H9 (cell line): ENCODE results near the gene ODAD3. TPM values are rescaled to one million over a fixed set of nuclear protein-coding genes. Genes with fewer than 3 reads are reported as not detected.

Source experiments
- DNase-seq: peaks from one replicate; pipeline ENCODE4 v3.0.0-alpha.2; 2017
- H2AFZ ChIP-seq: one replicate; pipeline ENCODE4 v1.6.1; 2013; ENCODE audit warnings: mild to moderate bottlenecking, low read length, control low read depth, moderate library complexity
- H2AK5ac ChIP-seq: 2 replicates; pipeline ENCODE4 v1.6.1; 2013; ENCODE audit warnings: low read length, control low read depth, mixed read lengths; ENCODE audit not compliant: insufficient read length
- H2BK120ac ChIP-seq: one replicate; pipeline ENCODE4 v1.6.1; 2013; ENCODE audit warnings: low read depth, mild to moderate bottlenecking, low read length, control low read depth, inconsistent platforms; ENCODE audit not compliant: poor library complexity, severe bottlenecking
- H2BK12ac ChIP-seq: 2 replicates; pipeline ENCODE4 v1.6.1; 2013; ENCODE audit warnings: low read length, control low read depth, mixed read lengths, low read depth; ENCODE audit not compliant: insufficient read length
- H2BK15ac ChIP-seq: 2 replicates; pipeline ENCODE4 v1.6.1; 2013; ENCODE audit warnings: low read depth, low read length, control low read depth
- H2BK20ac ChIP-seq: one replicate; pipeline ENCODE4 v1.6.1; 2013; ENCODE audit warnings: low read depth, mild to moderate bottlenecking, low read length, control low read depth, inconsistent platforms; ENCODE audit not compliant: poor library complexity, severe bottlenecking
- H2BK5ac ChIP-seq: 2 replicates; pipeline ENCODE4 v1.6.1; 2013; ENCODE audit warnings: low read length, control low read depth, mixed read lengths; ENCODE audit not compliant: insufficient read length
- H3K14ac ChIP-seq: 2 replicates; pipeline ENCODE4 v1.6.1; 2013; ENCODE audit warnings: low read length, control low read depth; ENCODE audit not compliant: insufficient read depth
- H3K18ac ChIP-seq: 2 replicates; pipeline ENCODE4 v1.6.1; 2013; ENCODE audit warnings: low read depth, mild to moderate bottlenecking, mixed read lengths, low read length, control low read depth; ENCODE audit not compliant: insufficient read length
- H3K23ac ChIP-seq: 2 replicates; pipeline ENCODE4 v1.6.1; 2013; ENCODE audit warnings: low read length, control low read depth, mixed read lengths, low read depth; ENCODE audit not compliant: insufficient read length
- H3K23me2 ChIP-seq: 2 replicates; pipeline ENCODE4 v1.6.1; 2013; ENCODE audit warnings: low read depth, mild to moderate bottlenecking, mixed read lengths, low read length, control low read depth; ENCODE audit not compliant: insufficient read length, poor library complexity, severe bottlenecking
- H3K27ac ChIP-seq: 2 replicates; pipeline ENCODE4 v1.5.1; 2013; ENCODE audit warnings: low read length, control low read depth, mixed read lengths, low read depth; ENCODE audit not compliant: insufficient read length
- H3K27me3 ChIP-seq: 2 replicates; pipeline ENCODE4 v1.6.1; 2013; ENCODE audit warnings: low read length, control low read depth, inconsistent platforms; ENCODE audit not compliant: insufficient read depth
- H3K4ac ChIP-seq: 2 replicates; pipeline ENCODE4 v1.6.1; 2013; ENCODE audit warnings: low read depth, mild to moderate bottlenecking, control low read depth, inconsistent platforms, low read length, moderate library complexity
- H3K4me1 ChIP-seq: 2 replicates; pipeline ENCODE4 v1.6.1; 2013; ENCODE audit warnings: low read length, control low read depth, inconsistent platforms; ENCODE audit not compliant: insufficient read depth
- H3K4me2 ChIP-seq: 2 replicates; pipeline ENCODE4 v1.6.1; 2013; ENCODE audit warnings: low read length, control low read depth, mixed read lengths; ENCODE audit not compliant: insufficient read length, insufficient read depth
- H3K56ac ChIP-seq: 2 replicates; pipeline ENCODE4 v1.6.1; 2013; ENCODE audit warnings: low read depth, mild to moderate bottlenecking, mixed read lengths, low read length, control low read depth; ENCODE audit not compliant: insufficient read length
- H3K79me1 ChIP-seq: 2 replicates; pipeline ENCODE4 v1.6.1; 2013; ENCODE audit warnings: low read depth, mild to moderate bottlenecking, moderate library complexity, low read length, control low read depth, inconsistent platforms; ENCODE audit not compliant: insufficient read depth, poor library complexity, severe bottlenecking
- H3K79me2 ChIP-seq: 2 replicates; pipeline ENCODE4 v1.6.1; 2013; ENCODE audit warnings: low read length, control low read depth, inconsistent platforms; ENCODE audit not compliant: insufficient read depth
- H3K9ac ChIP-seq: 2 replicates; pipeline ENCODE4 v1.6.1; 2013; ENCODE audit warnings: low read length, control low read depth, mixed read lengths; ENCODE audit not compliant: insufficient read length; ENCODE audit errors: extremely low read depth
- H3K9me3 ChIP-seq: one replicate; pipeline ENCODE4 v1.6.1; 2013; ENCODE audit warnings: low read depth, low read length, inconsistent platforms; ENCODE audit not compliant: control insufficient read depth
- H3T11ph ChIP-seq: one replicate; pipeline ENCODE4 v1.6.1; 2013; ENCODE audit warnings: mild to moderate bottlenecking, low read length, control low read depth, inconsistent platforms
- H4K20me1 ChIP-seq: one replicate; pipeline ENCODE4 v1.6.1; 2013; ENCODE audit not compliant: control insufficient read depth, insufficient read length, insufficient read depth
- H4K5ac ChIP-seq: 2 replicates; pipeline ENCODE4 v1.6.1; 2013; ENCODE audit warnings: low read depth, mild to moderate bottlenecking, mixed read lengths, low read length, control low read depth; ENCODE audit not compliant: insufficient read length
- H4K8ac ChIP-seq: replicated peaks from 2 replicates; pipeline ENCODE4 v1.6.1; 2013; ENCODE audit warnings: low read length, control low read depth, mixed read lengths, low read depth; ENCODE audit not compliant: insufficient read length
- H4K91ac ChIP-seq: 2 replicates; pipeline ENCODE4 v1.6.1; 2013; ENCODE audit warnings: low read depth, mild to moderate bottlenecking, moderate library complexity, mixed read lengths, low read length, control low read depth; ENCODE audit not compliant: insufficient read length
- H3K27ac Mint-ChIP-seq, 3 experiments: 2 replicates in 2 of 3; 3 replicates in 1 of 3; pipeline ENCODE4 v1.8.0; 2020 to 2021; ENCODE audit warnings: mixed read lengths in 3 of 3, mild to moderate bottlenecking in 1 of 3, moderate library complexity in 1 of 3
- H3K27me3 Mint-ChIP-seq: 2 replicates; pipeline ENCODE4 v1.8.0; 2021; ENCODE audit warnings: low read depth, mild to moderate bottlenecking, moderate library complexity, mixed read lengths
- H3K36me3 Mint-ChIP-seq, 3 experiments: 2 replicates in 2 of 3; 3 replicates in 1 of 3; pipeline ENCODE4 v1.8.0; 2020 to 2021; ENCODE audit warnings: low read depth in 3 of 3, mixed read lengths in 3 of 3; ENCODE audit not compliant: insufficient read depth in 1 of 3
- H3K4me1 Mint-ChIP-seq, 2 experiments: 2 replicates each; pipeline ENCODE4 v1.8.0; 2020; ENCODE audit warnings: mixed read lengths in 2 of 2
- H3K4me3 Mint-ChIP-seq, 2 experiments: 2 replicates in 1 of 2; 3 replicates in 1 of 2; pipeline ENCODE4 v1.8.0; 2020 to 2021; ENCODE audit warnings: mild to moderate bottlenecking in 2 of 2, mixed read lengths in 2 of 2, moderate library complexity in 1 of 2
- H3K9me3 Mint-ChIP-seq, 2 experiments: 2 replicates in 1 of 2; 3 replicates in 1 of 2; pipeline ENCODE4 v1.8.0; 2020; ENCODE audit warnings: mild to moderate bottlenecking in 2 of 2, mixed read lengths in 2 of 2, moderate library complexity in 1 of 2
- WGBS: extraction: QIAGEN DNeasy Blood & Tissue Kit; methylation state at CpG from one replicate; pipeline ENCODE4 v1.1.7; 2013; ENCODE audit warnings: missing lambda C conversion rate, low lambda C conversion rate, mixed read lengths; ENCODE audit not compliant: insufficient read length; ENCODE audit errors: extremely low coverage; 5-methylcytosine and 5-hydroxymethylcytosine counted together
- total RNA-seq: library from RNA; stranded (reverse); gene quantifications from 2 replicates; pipeline ENCODE4 v1.2.1, GENCODE V29; 2021
- TF ChIP-seq, protein P1 (sequence below): fragments of 200-600 bp; sonication (generic); conservative IDR thresholded peaks from 3 replicates; pipeline ENCODE4 v1.8.0; 2021; ENCODE audit warnings: antibody characterized with exemption, mild to moderate bottlenecking

ODAD3 gene
- total RNA-seq, 1 experiment from 2014 or later, result 2.5 TPM

DNA sequence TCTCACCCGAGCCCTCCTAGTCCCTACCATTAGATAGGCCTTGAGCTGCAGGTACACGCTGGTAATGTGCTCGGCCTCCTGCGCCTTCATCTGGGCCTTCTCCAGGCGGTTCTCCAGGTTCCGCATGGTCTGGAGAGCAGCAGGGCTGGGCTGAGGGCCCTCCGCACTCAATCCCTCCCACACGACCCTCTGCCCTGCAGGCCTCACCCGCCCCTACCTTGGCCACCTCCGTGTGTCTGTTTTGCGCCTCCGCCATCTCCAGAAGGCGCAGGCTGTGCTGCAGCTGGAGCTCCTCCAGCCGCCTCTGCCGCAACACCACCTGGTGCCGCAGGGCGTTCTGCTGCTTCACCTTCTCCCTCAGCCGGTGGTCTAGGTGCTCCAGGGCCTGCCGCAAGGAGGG lies 8.3 kb downstream of the ODAD3 start:
- H3K23me2 ChIP-seq, result peaks cover 8% of the 10 kb centered on the region
- H3K14ac ChIP-seq, result no peak overlapping the region
- no peak overlapping the region for H2BK120ac ChIP-seq
- H3K27me3 Mint-ChIP-seq, result peaks cover 16% of the 10 kb centered on the region
- no peak overlapping the region for H3K4ac ChIP-seq
- no peaks in the 10 kb centered on the region for H3K79me2 ChIP-seq
- H2BK12ac ChIP-seq, result no peak overlapping the region
- WGBS, result no CpG with 5 or more reads among the region's 19 CpGs
- DNase-seq, result no peak
- H3K4me1 ChIP-seq, result no peaks in the 10 kb centered on the region
- peaks cover 8 to 14% of the 10 kb centered on the region in 2 experiments for H3K4me1 Mint-ChIP-seq
- no peaks in the 10 kb centered on the region; a peak in 1 of 5 replicates for H3K9me3 Mint-ChIP-seq
- H3K27ac ChIP-seq, result no peak overlapping the region
- TF ChIP-seq, protein P1, sequence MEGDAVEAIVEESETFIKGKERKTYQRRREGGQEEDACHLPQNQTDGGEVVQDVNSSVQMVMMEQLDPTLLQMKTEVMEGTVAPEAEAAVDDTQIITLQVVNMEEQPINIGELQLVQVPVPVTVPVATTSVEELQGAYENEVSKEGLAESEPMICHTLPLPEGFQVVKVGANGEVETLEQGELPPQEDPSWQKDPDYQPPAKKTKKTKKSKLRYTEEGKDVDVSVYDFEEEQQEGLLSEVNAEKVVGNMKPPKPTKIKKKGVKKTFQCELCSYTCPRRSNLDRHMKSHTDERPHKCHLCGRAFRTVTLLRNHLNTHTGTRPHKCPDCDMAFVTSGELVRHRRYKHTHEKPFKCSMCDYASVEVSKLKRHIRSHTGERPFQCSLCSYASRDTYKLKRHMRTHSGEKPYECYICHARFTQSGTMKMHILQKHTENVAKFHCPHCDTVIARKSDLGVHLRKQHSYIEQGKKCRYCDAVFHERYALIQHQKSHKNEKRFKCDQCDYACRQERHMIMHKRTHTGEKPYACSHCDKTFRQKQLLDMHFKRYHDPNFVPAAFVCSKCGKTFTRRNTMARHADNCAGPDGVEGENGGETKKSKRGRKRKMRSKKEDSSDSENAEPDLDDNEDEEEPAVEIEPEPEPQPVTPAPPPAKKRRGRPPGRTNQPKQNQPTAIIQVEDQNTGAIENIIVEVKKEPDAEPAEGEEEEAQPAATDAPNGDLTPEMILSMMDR, result no peak
- H3K27ac Mint-ChIP-seq, result peak overlapping the region in 2 of 3 experiments; percentile 52 to 62; a peak in 1 of 7 replicates
- no peak overlapping the region for H2BK15ac ChIP-seq
- H3K18ac ChIP-seq, result no peak overlapping the region
- H3K9ac ChIP-seq, result no peak overlapping the region
- H4K91ac ChIP-seq, result no peak overlapping the region
- H4K8ac ChIP-seq, result no peak overlapping the region
- H3K79me1 ChIP-seq, result no peaks in the 10 kb centered on the region
- no peaks in the 10 kb centered on the region for H4K20me1 ChIP-seq
- no peak overlapping the region for H3K4me2 ChIP-seq
- H4K5ac ChIP-seq, result no peak overlapping the region
- H3K9me3 ChIP-seq, result no peaks in the 10 kb centered on the region
- H3K56ac ChIP-seq, result no peak overlapping the region
- H2BK5ac ChIP-seq, result no peak overlapping the region
- H2AFZ ChIP-seq, result no peak overlapping the region
- H2BK20ac ChIP-seq, result no peak overlapping the region
- no peaks in the 10 kb centered on the region; the same call in 1 of the 2 replicates for H3K27me3 ChIP-seq
- no peaks in the 10 kb centered on the region for H3K36me3 Mint-ChIP-seq
- no peak overlapping the region for H3K4me3 Mint-ChIP-seq
- H2AK5ac ChIP-seq, result no peak overlapping the region
- H3T11ph ChIP-seq, result no peak overlapping the region
- no peak overlapping the region for H3K23ac ChIP-seq
